Stimulated activated CD4-positive, alpha-beta T cell treated with anti-CD3 and anti-CD28 coated beads, TNF-alpha, amount 100 ng/mL, for 24 hours (primary cell): ENCODE measurements around the gene AUTS2.

Experiments
- DNase-seq, 3 experiments: peaks; one replicate each; pipeline ENCODE4 v3.0.0-alpha.2; 2020; ENCODE audit warnings: low read depth in 3 of 3

The AUTS2 gene

DNA sequence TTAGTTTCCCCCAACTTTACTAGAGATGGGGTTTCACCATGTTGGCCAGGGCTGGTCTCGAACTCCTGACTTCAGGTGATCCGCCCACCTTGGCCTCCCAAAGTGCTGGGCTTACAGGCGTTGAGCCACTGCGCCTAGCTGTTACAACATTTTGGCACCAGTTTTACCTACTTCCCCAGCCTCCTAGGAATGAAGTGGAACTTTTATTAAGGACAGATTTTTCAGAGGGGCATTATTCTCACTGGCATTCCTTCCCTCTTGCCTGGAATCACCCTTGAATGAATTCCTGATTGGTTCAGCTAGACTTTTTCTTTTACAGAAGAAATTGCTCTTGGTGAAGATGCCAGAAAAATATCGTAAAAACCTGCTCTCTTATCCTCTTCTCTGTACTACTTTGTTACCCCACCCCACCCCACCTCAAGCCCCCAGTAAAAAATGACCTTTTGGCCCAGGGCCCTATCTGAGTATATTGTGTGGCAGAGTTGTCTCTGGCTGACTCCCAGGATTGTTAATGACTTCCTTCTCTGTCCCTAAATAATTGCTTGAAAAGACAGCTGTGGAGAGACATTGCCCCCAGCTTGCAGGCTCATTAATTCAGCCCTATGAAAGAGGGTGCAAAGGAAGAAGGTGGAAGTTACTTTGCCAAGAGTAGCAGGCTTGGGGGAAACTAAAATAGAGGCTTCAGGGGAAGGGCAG lies 189.6 kb downstream of the AUTS2 start:
- no peak for DNase-seq

DNA sequence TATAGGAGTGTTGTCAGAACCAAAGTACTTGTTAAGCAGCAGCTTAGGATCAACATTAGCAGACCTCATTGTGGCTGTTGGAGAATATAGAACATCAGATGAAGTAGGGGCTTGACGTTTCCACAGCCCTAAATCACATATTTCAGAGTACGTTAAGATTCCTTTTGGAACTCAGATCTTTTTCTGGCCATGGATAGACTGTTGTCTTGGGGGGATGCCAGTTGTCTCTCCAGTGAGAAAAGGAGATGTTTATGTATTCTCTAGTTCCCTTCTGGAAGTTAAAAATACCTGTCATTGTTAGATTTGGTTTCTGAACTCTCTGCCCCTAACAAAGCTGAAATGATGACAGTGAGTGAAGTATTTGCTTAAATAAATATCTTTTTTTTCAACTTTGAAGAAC lies 191.3 kb downstream of the AUTS2 start:
- no peak for DNase-seq

DNA sequence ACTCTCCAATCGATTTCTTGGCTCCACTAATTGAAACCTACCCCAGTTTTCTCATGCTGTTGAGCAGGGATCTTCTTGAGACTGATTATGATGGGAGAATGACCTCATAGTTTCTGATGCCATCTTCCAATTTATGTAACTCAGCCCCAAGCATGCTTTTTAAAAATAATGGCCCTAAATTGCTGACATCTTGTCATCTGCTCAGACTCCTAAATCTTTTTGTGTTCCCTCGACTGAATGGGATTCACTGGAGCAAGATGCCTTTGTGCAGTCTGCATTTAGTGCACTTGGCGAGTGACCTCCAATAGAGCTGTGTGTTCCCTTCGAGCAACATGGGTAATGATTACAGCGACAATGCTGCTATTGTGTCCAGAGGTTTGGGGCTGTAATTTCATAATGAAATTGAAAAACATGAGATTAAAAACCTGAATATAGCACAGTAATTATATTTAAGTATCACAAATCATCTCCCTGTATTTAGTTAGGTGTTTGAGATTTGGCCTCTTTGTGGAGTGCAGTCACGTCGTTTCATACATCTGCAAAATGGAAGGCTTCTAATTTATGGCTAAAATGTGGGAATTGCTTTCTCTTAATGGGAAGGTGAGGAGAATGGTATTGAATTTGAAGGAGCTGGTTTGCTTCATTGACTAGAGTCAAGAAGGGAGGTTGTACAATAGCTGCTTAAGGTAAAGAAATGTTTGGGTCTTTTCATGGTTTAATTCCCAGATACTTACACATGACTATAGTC lies 192.9 kb downstream of the AUTS2 start:
- no peak for DNase-seq

DNA sequence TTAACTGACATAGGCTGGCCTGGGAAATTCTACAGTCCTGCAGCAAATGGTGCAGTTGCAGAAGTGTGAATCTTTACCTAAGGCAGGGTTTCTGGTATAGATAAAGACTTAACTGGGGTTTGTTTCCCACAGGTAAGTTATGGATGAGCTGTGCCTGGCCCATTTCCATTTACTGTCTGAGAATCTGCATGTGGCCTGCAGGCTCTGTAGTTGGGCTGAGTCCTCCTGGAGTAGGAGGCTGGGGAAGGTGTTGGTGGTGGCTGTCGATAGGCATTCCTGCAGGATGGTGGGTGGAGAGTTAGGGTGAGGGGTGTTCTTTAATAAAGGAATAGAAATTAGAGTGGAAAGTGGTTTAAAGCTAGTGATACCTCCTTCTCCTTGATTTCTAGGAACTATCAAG lies 193.5 kb downstream of the AUTS2 start:
- DNase-seq, result no peak

DNA sequence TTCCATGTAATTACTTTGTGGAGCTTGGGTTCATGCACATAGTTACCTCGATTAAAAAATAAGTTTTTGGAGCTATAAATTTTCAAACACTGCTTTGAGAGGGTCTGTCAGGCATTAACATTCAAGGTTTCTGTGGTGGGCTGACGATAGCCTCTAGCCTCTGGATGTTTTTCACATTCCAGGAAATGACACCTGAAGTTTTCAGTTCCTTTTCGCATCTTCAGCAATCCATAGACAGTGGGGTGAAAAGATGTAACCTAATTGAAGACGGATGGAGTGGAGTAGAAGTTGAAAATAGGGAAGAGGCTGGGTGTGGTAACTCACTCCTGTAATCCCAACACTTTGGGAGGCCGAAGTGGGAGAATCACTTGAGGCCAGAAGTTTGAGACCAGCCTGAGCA lies 197.7 kb downstream of the AUTS2 start:
- no peak for DNase-seq

DNA sequence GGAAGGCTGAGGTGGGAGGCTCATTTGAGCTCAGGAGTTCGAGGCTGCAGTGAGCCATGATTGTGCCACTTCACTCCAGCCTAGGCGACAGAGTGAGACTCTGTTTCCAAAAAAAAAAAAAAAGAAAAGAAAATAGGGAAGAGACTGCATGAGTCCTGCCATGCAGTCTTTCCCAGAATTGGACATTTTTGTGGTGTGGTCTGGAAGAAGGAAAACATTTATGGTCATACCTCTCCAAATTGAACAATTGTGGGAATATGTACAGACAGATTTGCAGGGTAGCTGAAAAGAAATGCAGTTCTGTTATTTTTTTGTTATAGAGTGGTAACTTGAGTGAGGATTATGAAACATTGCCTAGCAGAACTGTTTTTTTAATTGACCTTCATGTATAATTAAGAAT lies 198.1 kb downstream of the AUTS2 start:
- no peak for DNase-seq

DNA sequence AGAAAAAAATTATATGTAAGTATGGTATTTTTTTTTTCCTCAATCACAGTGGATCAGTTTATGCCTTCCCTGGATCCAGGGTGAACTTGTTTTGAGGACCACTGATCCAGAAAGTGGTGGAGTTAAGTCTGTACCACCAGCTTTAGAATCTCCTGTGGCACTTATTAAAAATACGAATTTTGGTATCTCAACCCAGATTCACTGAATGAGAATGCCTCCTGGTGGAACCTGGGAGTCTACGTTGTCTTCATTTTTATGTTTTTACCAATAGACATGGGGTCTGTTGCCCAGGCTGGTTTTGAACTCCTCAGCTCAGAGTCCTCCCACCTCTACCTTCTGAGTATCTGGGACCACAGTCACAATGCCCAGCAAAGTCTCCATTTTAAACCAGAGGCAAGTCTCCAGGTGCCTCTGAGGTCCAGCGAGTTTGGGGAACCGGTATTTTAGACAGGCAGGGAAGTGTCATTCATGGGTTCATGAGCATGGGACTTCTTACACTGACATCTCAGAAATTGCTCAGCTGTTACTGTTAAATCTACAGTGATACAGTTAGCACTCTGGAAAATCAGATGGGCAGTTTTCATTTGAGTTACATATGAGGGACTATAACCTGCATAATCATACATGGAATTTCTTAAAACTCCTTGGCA lies 200.9 kb downstream of the AUTS2 start:
- DNase-seq, result no peak

DNA sequence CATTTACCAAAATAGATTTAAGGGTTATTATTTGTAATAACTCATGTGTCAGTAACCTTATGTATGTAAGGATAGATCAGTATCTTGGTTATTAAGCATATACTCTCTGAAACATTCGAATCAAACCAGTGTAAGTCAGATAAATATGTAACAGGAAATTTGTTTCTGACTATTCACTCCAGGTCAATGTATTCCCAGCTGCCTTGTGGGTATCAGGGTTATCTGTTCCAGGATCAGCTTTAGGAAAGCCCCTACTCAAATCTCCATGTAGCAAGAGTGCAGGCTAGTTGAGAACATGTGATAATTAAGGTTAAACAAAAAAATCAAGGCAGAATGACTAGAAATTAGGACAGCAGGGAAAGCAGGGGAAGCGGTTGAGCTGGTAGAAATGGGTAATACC lies 201.7 kb downstream of the AUTS2 start:
- DNase-seq, result no peak

DNA sequence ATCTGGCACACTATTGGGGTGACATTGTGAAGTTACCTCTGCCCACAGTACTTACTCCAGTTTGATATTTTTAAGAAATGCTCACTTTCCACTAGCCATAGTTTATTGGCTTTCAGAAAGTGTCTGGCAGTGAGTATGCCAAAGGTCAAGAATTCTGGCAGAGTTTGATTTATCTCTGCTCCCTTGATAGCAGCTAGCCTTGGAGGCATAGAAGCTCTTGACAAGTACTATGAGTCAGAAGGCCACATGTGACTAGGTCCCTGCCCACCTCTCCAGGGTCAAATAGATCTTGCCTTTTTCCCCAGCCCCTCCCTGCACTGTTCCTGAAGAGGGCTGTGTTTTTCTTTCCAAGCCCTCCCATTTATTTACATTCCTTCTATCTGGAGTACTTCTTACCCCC lies 202.2 kb downstream of the AUTS2 start:
- no peak for DNase-seq

DNA sequence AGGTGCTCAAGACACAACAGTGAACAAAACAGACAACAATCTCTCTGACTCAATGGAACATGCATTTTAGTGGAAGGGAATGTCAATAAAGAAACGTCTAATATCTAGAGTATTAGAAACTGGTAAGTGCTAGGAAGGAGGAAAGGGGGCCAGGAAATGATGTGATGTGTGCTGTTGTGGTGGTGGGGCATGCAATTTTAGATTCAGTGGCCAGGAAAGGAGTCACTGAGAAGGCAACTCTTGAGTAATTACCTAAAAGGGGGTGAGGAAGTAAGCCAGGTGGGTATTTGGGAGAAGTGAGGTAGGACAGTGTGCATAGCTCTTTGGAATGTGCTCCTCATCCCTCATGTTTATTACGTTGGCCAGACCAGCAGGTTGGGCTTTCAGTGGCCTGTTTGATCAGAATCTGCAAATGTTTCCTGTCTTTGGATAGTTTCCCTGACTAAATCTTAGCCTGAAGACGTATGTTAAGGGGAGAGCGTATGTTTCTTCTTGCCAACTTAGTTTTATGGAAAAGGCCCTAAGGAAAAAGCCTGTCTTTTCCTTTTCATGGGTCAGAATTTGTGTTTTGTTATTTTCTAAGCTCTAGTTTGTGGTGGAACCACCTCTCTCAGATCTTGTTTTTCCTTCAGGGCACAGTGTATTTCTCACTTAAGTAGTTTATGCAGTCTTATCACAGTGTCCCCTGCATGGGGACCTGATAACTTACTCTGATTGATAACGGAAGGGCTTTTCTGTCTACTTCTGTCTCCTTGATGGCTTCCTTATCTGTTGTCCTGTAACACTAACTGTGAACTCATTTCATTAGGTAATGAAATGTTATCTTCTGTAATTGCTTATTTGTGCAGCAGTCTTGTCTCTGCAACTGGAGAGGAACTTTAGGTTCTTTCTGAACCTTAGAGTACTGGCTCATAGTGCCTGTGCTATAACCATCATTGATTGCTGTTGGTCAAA lies 203.7 kb downstream of the AUTS2 start:
- DNase-seq, result no peak

DNA sequence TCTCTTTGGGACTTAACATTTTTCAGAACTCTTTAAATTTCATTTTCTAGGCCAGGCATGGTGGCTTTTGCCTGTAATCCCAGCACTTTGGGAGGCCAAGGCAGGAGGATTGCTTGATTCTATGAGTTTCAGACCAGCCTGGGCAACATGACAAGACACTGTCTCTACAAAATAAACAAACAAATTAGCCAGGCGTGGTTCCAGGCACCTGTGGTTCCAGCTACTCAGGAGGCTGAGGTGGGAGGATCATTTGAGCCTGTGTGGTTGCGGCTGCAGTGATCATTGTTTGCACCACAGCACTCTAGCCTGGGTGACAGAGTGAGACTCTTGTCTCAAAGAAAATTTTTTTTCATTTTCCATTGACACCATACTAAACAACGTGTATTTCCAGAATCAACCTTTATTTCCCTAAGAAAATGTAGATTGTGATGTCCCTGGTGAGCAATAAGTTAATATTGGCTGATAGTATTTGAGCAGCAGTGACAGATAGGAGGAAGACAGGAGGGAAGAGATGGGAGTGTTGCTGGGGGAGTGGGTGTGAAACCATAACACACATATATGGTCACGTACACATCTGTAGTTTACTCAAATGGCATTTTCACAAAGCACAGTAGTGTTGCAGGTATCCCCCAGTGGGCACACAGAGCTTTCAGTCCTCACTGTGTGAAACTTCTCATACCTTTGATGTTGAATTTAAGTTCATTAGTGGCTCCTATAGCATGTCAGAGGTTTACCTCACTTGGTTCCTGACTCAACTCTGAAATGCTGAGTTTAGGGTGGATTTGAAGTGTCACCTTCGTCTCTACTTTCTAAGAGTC lies 205.6 kb downstream of the AUTS2 start:
- no peak for DNase-seq

DNA sequence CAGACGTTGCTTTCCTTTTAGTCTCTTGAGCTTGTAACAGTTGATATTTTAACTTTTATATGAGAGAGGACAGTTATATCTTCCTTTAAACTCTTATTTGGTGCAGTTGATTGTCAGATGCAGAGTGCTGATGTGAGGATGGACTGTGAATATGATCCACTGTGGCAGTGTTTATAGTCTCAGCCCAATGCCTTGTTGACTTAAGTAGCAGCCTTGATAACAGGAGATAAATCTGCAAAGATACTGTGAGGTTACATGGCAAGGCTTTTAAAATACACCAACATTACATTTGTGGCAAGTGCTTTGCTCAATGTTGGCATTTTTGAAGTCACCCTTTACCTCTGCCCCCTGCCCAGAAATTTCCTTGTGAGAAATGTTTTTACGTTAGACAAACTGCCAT lies 206.7 kb downstream of the AUTS2 start:
- DNase-seq, result no peak

DNA sequence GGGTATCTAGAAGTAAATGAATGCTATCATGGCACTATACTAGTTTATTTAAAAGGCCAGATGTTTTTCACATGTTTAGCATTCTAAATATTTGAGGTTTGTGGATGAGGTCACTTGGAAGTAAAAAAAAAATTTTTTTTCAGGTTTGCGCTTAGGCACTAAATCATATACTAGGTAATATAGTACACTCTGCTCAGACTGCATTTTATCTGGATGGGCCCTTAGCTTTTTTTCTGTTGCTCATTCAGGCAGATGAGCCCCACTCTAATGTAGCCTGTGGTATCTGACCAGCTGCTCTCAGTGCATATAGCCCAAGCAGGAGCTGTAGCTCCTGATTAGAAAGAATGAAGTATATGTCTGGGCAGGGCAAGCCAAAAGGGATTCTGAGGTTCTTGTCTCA lies 210.1 kb downstream of the AUTS2 start:
- DNase-seq, result no peak

DNA sequence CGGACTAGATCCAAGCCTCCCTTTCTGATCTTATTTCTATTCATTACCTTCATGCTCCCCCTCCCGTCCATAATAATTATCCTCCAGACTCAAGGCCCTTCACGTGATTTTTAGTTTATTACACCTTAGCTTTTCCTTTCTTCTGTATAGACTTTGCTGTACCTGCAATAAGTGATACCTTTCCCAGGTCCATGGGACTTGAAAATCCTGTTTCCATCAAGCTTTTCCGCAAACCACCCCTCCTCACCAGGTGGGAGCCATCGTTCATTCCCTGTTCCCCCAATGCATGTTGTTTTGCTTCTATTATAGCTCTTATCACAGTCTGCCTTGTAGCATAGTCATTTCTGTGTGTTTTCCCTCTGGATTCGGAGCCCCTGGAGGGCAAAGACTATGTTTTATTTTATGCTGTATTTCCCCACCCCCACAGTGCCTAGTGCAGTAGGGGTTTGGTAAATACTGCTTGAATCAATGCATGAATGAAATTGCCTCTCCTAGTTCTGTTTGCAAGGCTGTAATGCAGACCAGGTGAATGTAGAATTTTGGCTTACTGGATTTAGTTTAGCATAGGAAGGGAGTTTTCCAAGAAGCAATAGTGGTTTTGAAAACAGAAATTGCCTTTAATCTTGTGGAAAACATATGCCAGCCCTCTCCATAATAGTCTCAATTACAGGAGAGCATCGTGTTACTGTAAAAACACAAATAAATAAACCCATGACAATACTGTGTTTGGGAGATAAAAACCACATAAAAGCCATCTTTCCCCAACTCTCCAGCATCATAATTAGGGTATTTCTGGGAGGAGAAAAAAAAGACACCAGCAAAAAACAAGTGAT lies 213.4 kb downstream of the AUTS2 start:
- DNase-seq, result no peak

DNA sequence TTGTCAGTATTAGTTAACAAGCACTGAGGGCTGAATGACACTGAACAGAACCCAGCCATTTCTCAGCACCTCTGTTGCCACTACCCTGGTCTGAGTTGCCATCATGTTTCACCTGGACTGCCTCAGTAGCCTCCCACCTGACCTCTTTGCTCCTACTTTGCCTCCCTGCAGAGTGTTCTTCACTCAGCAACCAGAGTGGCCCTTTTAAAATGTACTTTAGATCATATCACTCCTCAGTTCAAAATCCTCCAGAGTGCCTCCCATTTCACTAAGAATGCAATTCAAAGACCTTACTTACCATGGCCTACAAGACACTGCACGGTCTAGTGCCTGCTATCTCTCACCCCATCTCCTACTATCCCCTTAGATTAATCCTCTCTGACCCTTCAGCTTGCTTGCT lies 214.5 kb downstream of the AUTS2 start:
- no peak for DNase-seq

DNA sequence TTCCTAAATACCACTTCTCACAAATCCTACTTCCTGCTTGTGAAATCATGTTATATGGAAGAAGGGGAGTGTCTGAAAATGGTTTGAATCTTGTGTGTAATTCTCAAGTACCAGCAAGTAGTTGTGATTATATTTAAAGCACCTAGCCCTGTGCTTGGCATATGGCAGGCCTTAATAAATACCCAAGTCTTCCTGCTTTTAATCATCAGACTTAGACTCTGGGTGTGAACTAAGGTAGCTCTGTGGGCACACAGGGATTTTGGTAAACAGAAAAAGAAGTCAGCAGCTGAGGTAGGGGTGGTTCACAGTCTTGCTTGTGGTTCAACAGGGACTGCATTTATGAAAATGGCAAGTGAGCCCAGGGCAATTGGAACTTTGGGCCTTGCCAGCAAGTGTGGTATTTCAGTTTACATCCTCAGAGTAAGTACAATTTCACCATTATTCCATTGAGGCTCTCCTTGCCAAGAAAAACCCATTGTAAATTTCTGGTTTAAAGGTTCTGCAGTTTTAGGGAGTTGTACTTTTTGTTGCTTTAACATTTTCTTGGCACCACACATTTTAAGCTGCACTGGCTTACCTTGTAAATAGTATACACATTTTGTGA lies 215.5 kb downstream of the AUTS2 start:
- no peak for DNase-seq

DNA sequence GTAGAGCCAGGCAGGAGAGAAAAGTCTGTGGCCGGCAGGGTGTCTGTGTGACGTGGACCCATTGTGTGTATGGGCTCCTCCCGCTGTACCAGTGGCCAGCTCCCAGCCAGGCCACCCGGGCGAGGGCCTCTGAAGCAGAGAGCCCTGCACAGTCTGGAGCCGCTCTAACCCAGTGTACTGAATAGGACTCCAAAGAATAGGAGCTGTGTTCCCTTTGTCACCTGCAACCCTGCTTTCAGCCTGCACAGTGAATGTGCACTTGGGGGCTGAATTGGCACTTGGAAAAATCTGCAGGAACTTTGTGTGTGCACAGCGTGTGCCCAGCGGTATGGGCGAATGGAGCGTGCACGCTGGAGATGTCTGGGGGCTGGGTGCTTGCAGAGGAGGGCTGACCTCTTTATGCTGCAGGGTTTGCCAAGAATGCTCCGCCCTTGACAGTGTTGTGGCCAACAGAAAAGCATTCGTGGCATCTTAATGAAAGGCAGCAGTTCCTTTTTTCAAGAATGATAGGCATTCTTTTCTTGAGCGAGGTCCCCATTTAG lies 216.2 kb downstream of the AUTS2 start:
- DNase-seq, result no peak

DNA sequence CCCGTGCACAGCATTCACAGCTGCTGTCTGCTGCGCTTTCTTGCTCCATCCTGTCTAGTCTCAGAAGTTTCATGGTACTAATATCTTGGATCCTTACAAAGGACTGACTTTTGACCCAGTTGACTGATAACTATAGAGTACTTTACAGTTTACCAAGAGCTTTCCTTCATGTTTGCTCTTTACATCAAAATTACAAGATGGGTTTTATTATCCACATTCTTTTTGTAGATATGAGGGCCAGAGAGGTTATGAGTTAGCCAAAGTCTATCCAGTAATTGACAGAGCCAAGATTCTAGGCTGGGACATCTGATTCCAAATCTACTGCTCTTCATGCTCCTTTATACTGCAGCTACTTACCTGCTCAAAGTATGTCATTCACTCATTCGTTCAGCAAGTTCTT lies 218.2 kb downstream of the AUTS2 start:
- no peak for DNase-seq

DNA sequence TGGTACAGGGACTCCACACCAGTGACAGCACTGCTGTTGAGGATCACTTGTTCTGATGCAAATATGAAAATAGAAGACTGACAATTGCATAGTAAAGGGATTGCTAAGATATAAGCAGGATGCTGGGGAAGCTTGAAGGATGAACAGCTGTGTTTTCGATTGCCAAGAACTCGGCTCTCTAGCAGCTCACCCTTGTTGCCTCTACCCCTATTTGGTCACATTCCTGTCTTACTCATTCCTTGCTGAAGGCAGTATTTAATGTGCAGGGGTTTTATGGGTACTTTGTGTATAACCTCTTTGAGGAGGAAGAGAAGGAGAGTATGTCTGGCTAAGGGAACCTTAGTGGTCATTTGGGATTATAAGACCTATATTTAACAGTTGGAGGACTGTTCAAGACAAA lies 218.8 kb downstream of the AUTS2 start:
- DNase-seq, result no peak
